ENCODE measurements around the gene POLR1A.

Gene POLR1A

GRCh38 chr2:85978883-85979780 lies 126.6 kb downstream of the POLR1A start:
- DNase-seq (ENCODE audit: low read depth): peak; percentile 70
- no peak overlapping the region for H3K4me3 ChIP-seq (ENCODE audit: control insufficient read depth, low read depth, low read length)
- no peak for TF ChIP-seq CTCF (conservative IDR thresholded peaks at IDR 0.05; ENCODE audit: control insufficient read depth, insufficient read depth, low read depth, low read length)

- DNase-seq (ENCODE audit: low read depth): no peak
- TF ChIP-seq CTCF (conservative IDR thresholded peaks at IDR 0.05; ENCODE audit: control insufficient read depth, insufficient read depth, low read depth, low read length): no peak
- H3K4me3 ChIP-seq (ENCODE audit: control insufficient read depth, low read depth, low read length): no peak overlapping the region
These were observed 129.4 kb downstream of the POLR1A start for GRCh38 chr2:85976106-85976920.

GRCh38 chr2:85975581-85975980 lies 130.1 kb downstream of the POLR1A start:
- no peak for TF ChIP-seq CTCF (conservative IDR thresholded peaks at IDR 0.05; ENCODE audit: control insufficient read depth, insufficient read depth, low read depth, low read length)
- no peak overlapping the region for H3K4me3 ChIP-seq (ENCODE audit: control insufficient read depth, low read depth, low read length)
- DNase-seq (ENCODE audit: low read depth): no peak

GRCh38 chr2:85974390-85974789 lies 131.3 kb downstream of the POLR1A start:
- no peak for DNase-seq (ENCODE audit: low read depth)
- TF ChIP-seq CTCF (conservative IDR thresholded peaks at IDR 0.05; ENCODE audit: control insufficient read depth, insufficient read depth, low read depth, low read length): no peak
- H3K4me3 ChIP-seq (ENCODE audit: control insufficient read depth, low read depth, low read length): no peak overlapping the region

- no peak for TF ChIP-seq CTCF (conservative IDR thresholded peaks at IDR 0.05; ENCODE audit: control insufficient read depth, insufficient read depth, low read depth, low read length)
- no peak overlapping the region for H3K4me3 ChIP-seq (ENCODE audit: control insufficient read depth, low read depth, low read length)
- DNase-seq (ENCODE audit: low read depth): no peak
These were observed 133.3 kb downstream of the POLR1A start for GRCh38 chr2:85972355-85972754.

- TF ChIP-seq CTCF (conservative IDR thresholded peaks at IDR 0.05; ENCODE audit: control insufficient read depth, insufficient read depth, low read depth, low read length): no peak
- no peak overlapping the region for H3K4me3 ChIP-seq (ENCODE audit: control insufficient read depth, low read depth, low read length)
- DNase-seq (ENCODE audit: low read depth): peak; percentile 34
These were observed 134.3 kb downstream of the POLR1A start for GRCh38 chr2:85971366-85971765.

Data from fibroblast of mammary gland (primary cell).